ELF-1 (cell line): ENCODE data around the gene DLG2.
A peak's percentile ranks its signal among the peaks of the same experiment; 100 is the strongest.
"Not testable (repeated sequence)": the region's sequence is repeated elsewhere in the genome, so short reads cannot be mapped to it uniquely, and the experiment has no call there.

Source experiments
- DNase-seq: peaks from one replicate; pipeline ENCODE4 v3.0.0-alpha.2; 2016; ENCODE audit warnings: low read depth, low spot score

DLG2 gene

GRCh38 chr11:85021058-85021457 is 606.1 kb downstream of the DLG2 start:
- DNase-seq: no peak

GRCh38 chr11:84993386-84993785 is 633.8 kb downstream of the DLG2 start:
- peak; percentile 25 for DNase-seq

- DNase-seq: no peak
Observed at GRCh38 chr11:84990141-84990540, 637.0 kb downstream of the DLG2 start.

- not testable (repeated sequence) for DNase-seq
Observed at GRCh38 chr11:84987686-84988187, 639.4 kb downstream of the DLG2 start.

- DNase-seq: no peak
Observed at GRCh38 chr11:84981301-84981700, 645.8 kb downstream of the DLG2 start.

- DNase-seq: peak; percentile 32
Observed at GRCh38 chr11:84969103-84969502, 658.0 kb downstream of the DLG2 start.

- peak; percentile 15 for DNase-seq
Observed at GRCh38 chr11:84965484-84965883, 661.7 kb downstream of the DLG2 start.

- no peak for DNase-seq
Observed at GRCh38 chr11:84963240-84963639, 663.9 kb downstream of the DLG2 start.

- DNase-seq: no peak
Observed at GRCh38 chr11:84962018-84962417, 665.1 kb downstream of the DLG2 start.

- DNase-seq: no peak
Observed at GRCh38 chr11:84958295-84958694, 668.8 kb downstream of the DLG2 start.

- DNase-seq: no peak
Observed at GRCh38 chr11:84950569-84951270, 676.4 kb downstream of the DLG2 start.

- peak; percentile 12 for DNase-seq
Observed at GRCh38 chr11:84947970-84948580, 679.1 kb downstream of the DLG2 start.

GRCh38 chr11:84947070-84947469 is 680.1 kb downstream of the DLG2 start:
- DNase-seq: no peak

GRCh38 chr11:84930863-84931262 is 696.3 kb downstream of the DLG2 start:
- no peak for DNase-seq

GRCh38 chr11:84929738-84930137 is 697.4 kb downstream of the DLG2 start:
- no peak for DNase-seq

- DNase-seq: no peak
Observed at GRCh38 chr11:84924154-84924692, 702.9 kb downstream of the DLG2 start.

- no peak for DNase-seq
Observed at GRCh38 chr11:84923489-84923888, 703.7 kb downstream of the DLG2 start.

- peak; percentile 5 for DNase-seq
Observed at GRCh38 chr11:84922836-84923235, 704.3 kb downstream of the DLG2 start.

- peak; percentile 10 for DNase-seq
Observed at GRCh38 chr11:84922212-84922805, 704.8 kb downstream of the DLG2 start.

GRCh38 chr11:84914511-84914910 is 712.6 kb downstream of the DLG2 start:
- DNase-seq: no peak

GRCh38 chr11:84909740-84910139 is 717.4 kb downstream of the DLG2 start:
- peak; percentile 71 for DNase-seq

GRCh38 chr11:84906995-84907394 is 720.1 kb downstream of the DLG2 start:
- no peak for DNase-seq

GRCh38 chr11:84905411-84905810 is 721.7 kb downstream of the DLG2 start:
- no peak for DNase-seq
